ENCODE data around the gene USP46. TPM values are rescaled to one million over a fixed set of nuclear protein-coding genes. Genes with fewer than 3 reads are reported as not detected.

USP46 gene
- total RNA-seq, 1 donor from 2014 or later, result 7.5 TPM

GRCh38 chr4:52657292-52657617 is 1.8 kb downstream of the USP46 start:
- no peak for DNase-seq (ENCODE audit: low spot score in 2 of 2)
- Histone ChIP-seq H3K9me3 (no peaks in the 10 kb centered on the region), H3K27ac (peak overlapping the region; percentile 95 to 96), H3K4me3 (peak overlapping the region in 1 of 2 donors; percentile 97), H3K4me1 (peaks cover 0 to 9% of the 10 kb centered on the region in 2 donors), H3K27me3 (no peaks in the 10 kb centered on the region), H3K36me3 (no peaks in the 10 kb centered on the region)
- intact Hi-C loops (cut with DNase I), result loop anchor here (5.0 to 10.0 kb wide), 3 partner anchors 60 to 622 kb away; partner anchors contain the start of gene SGCB
- TF ChIP-seq CTCF (IDR thresholded peaks at IDR 0.05), result no peak

GRCh38 chr4:52655506-52655905 is 3.6 kb downstream of the USP46 start:
- H3K27me3 ChIP-seq, result no peaks in the 10 kb centered on the region
- peaks cover 0 to 9% of the 10 kb centered on the region in 2 donors for H3K4me1 ChIP-seq
- intact Hi-C loops (cut with DNase I), result loop anchor here (5.0 to 10.0 kb wide), 3 partner anchors 58 to 621 kb away; partner anchors contain the start of gene SGCB
- no peaks in the 10 kb centered on the region for H3K9me3 ChIP-seq
- H3K4me3 ChIP-seq, result peak overlapping the region in 1 of 2 donors; percentile 1
- no peaks in the 10 kb centered on the region for H3K36me3 ChIP-seq
- no peak for DNase-seq (ENCODE audit: low spot score in 2 of 2)
- TF ChIP-seq CTCF (IDR thresholded peaks at IDR 0.05), result no peak
- peak overlapping the region; percentile 47 to 96 for H3K27ac ChIP-seq

- Histone ChIP-seq H3K27ac (peak overlapping the region; percentile 34 to 40), H3K4me1 (peaks cover 0 to 6% of the 10 kb centered on the region in 2 donors), H3K9me3 (no peaks in the 10 kb centered on the region), H3K27me3 (no peaks in the 10 kb centered on the region), H3K36me3 (no peaks in the 10 kb centered on the region), H3K4me3 (no peak overlapping the region)
- no peak for TF ChIP-seq CTCF (IDR thresholded peaks at IDR 0.05)
- no peak for DNase-seq (ENCODE audit: low spot score in 2 of 2)
- intact Hi-C loops (cut with DNase I), result loop anchor here (10.0 kb wide), 1 partner anchor 617 kb away; the partner anchor contains the start of gene SGCB
Observed at GRCh38 chr4:52651996-52652672, 7.0 kb downstream of the USP46 start.

GRCh38 chr4:52648836-52649235 is 10.3 kb downstream of the USP46 start:
- Histone ChIP-seq H3K27me3 (no peaks in the 10 kb centered on the region), H3K4me1 (peaks cover 0 to 8% of the 10 kb centered on the region in 2 donors), H3K27ac (peak overlapping the region in 1 of 2 donors; percentile 7), H3K36me3 (no peaks in the 10 kb centered on the region), H3K4me3 (no peak overlapping the region), H3K9me3 (no peaks in the 10 kb centered on the region)
- intact Hi-C loops (cut with DNase I), result loop anchor here (10.0 kb wide), 1 partner anchor 1626 kb away; no protein-coding TSS in a partner anchor
- TF ChIP-seq CTCF (IDR thresholded peaks at IDR 0.05), result no peak
- no peak for DNase-seq (ENCODE audit: low spot score in 2 of 2)

- no peak for TF ChIP-seq CTCF (IDR thresholded peaks at IDR 0.05)
Observed at GRCh38 chr4:52646741-52647140, 12.4 kb downstream of the USP46 start.

More at GRCh38 chr4:52646741-52647140, 12.4 kb downstream of the USP46 start:
- Histone ChIP-seq H3K9me3 (no peaks in the 10 kb centered on the region), H3K36me3 (no peaks in the 10 kb centered on the region), H3K4me3 (no peak overlapping the region), H3K27ac (peak overlapping the region in 1 of 2 donors; percentile 55), H3K4me1 (peaks cover 0 to 26% of the 10 kb centered on the region in 2 donors), H3K27me3 (no peaks in the 10 kb centered on the region)
- no peak for DNase-seq (ENCODE audit: low spot score in 2 of 2)
- intact Hi-C loops (cut with DNase I), result loop anchor here (10.0 kb wide), 1 partner anchor 1628 kb away; no protein-coding TSS in a partner anchor
